ENCODE data around the gene NFIA.
"Not testable (repeated sequence)": the region's sequence is repeated elsewhere in the genome, so short reads cannot be mapped to it uniquely, and the experiment has no call there.

The NFIA gene

DNA sequence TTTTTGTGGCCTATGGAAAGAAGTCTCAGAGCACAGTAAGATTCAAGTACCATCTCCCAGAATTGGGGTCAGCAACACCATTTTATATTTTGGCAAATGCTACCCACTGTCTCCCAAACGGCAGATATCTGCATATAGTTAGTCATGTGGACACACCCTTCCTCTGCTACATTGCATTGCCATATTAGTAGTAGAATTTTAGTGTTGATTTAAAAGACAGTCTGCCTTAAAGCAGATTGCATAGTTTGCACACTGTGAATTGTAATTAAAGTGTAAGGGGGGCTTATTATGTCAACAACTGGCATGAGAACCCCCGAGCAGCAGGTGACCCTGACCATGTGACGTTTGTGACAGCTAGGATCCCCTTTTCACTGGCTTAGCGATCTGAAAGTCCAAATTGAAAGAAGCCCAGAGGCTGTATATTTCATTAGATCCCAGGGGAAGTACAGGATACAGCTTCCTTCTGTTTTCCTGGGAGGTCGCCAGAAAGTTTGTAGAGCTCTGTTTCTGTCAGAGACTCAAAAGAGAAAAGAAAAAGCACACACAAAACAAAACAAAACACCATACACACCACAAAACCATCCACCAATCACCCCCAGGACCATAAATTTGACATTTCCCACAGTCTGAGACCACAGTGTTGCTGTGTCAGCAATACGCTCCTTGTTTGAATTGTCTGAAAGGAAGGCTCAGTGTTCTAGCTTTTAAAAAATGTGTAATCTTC, 172.4 kb downstream of the NFIA start:
- no peak for DNase-seq

DNA sequence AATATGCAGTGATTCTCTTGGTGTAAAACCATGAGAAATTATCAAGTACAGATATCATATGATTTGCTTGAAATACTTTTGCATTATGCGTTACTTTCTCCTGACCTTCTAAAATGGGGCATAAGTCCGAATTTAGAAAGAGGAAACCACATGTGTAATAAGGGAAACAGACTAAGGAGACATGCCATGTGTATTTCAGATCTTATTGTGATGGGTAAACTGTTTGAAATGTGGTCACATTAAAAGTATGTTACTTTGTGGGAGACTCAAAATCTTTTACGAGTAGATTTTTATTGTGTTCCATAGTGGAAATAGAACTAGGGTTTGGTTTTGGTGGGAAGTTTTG, 173.0 kb downstream of the NFIA start:
- DNase-seq: no peak

DNA sequence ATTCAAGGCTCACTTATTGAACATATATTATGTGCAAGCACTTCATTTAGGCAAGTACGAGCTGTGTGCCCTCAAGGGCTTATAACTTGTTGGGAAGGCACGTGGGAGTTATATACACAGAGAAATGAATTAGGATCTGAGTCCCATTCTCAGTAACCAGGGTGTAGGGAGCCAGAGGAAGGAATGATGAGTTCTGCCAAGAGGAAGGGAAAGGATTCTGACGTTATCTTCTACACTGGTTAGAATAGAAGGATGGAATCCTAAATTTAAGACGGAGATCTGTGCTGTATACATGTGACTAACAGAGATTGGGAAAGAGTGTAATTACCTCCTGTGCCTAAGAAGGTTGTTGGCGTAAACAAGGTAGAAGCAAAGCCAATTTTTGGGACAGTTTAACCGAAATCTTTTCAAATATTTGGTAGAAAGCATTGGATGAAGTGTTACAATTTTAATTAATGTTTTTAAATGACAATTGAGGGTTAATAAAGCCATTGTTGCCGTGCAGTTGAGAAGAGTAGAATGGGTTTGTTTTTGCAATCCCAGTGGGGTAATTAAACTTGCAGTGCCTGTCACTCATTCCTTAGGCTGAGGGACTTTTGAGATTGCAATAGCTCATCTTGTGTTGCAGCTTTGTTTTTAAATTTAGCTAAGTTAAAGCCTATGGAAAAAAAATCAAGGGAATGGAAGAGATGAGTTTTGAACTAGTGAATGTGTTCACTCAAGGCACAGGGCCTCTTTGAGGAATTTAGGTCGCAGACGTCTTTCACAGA, 177.2 kb downstream of the NFIA start:
- DNase-seq: no peak

DNA sequence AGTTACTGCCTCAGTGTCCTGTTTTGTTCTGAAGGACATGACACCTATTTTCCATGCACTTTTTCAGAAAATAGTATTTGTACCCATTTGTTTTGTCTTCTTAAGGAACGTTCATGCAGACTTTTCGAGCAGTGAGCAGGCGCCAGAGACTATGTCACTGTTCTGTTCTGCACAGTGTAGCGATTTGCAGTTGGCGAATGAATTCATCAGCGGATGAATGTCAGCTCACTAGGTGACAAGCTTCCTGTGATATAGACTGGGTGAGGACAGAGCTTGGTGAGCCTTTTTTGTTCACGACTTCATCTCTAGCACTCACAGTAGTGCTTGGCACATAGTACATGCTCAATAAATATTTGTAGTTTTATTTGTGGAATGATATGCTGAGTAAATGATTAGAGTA, 177.8 kb downstream of the NFIA start:
- DNase-seq: no peak

DNA sequence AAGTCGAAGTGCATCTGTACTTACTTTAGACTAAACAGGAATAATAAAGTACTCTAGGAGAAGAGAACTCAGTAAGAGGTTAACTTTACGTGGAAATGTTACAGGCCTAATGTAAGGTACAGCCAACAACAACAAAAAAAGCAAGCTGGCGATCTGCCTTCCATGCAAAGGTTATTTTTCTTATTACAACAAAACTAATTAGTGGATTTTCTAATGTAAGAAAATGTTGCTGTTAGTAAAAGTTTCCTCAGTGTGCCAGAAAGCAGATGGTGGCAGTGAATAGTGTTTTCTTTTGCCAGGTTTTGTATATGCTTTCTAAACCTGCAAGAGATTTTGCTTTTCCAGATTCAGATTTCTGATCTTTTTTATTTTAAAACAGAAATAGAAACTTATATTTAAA, 179.2 kb downstream of the NFIA start:
- no peak for DNase-seq

DNA sequence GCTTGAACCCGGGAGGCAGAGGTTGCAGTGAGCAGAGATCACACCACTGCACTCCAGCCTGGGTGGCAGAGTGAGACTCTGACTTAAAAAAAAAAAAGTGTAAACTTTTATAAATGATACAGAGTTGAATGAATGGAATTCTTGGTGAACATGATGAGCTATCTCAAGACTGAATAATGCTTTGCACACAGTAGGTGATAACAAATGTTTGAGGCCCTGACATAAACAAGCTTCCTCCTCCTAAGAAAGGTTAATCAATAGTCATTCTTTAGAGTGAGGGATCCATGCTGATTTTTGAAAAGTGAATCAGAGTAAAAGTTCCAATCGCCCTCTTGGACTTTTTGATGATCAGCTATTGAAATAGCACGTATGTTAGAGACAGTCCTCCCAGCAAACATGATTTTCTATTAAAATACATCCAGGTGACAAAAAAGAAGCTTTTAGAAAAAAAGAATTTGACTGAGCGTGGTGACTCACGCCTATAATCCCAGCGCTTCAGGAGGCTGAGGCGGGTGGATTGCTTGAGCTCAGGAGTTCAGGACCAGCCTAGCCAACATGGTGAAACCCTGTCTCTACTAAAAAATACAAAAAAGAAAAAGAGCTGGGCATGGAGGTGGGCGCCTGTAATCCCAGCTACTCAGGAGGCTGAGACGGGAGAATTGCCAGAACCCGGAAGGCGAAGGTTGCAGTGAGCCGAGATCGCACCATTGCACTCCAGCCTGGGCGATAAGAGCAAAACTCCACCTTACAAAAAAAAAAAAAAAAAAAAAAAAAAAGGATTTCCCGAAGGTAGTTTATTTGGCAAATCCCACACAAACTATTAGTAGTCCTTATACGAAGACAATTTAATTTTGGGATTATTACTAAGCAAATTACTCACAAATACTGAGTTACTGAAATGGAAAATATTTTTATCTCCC, 181.8 kb downstream of the NFIA start:
- no peak for DNase-seq

DNA sequence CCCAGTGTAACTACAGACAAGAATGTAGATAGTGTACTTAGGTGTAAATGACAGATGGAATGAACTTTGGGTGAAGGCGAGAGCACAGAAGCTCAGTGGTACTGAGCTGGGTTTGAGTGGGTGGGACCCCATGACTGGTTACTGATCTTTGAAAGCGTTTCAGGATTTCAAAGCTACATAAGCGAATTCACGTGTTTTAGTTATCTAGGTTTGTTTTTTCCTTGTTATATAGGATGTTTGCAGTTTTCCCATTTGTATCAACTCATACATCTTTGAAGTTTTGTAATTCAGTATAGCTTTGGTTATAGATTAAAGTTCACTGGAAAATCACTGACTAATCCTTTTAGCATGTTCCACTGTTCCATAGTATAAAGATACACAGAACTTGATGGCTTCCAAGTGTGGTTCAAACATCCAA, 182.5 kb downstream of the NFIA start:
- no peak for DNase-seq

DNA sequence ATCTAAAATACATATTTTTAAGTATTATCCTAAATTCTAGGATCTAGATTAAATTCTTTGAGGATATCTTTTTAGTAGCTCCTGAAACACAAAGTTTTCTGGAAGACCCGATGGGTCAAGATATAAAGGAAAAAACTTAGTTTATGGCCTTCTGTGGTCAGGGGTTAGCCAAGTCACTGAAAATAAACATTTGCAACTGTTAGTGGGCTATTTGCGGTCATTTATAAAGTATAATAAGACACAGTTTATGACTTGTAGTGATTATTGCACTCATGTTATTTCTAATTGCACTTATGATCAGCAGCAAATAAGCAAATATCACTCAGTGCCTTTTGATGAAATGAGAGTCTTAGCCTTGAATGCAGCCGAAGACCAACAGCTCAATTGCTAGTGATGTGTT, 183.3 kb downstream of the NFIA start:
- DNase-seq: no peak

DNA sequence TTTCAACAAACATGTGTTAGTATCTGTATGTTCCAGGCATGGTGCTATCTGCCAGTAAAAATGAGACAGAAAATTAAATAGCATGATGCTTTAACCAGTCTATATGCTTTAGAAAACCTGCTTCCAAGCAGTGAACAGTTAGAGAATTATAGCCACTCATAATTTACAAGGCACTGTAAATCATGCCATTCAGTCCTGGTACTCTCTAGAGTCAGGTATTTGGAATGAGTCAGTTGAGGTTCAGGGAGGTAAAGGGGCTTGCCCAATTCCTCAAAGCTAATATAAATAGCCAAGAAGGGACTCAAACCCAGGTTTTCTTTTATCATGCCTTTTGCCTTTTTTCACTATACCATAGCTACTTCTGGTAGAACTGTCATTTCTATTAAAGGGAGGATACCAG, 184.4 kb downstream of the NFIA start:
- no peak for DNase-seq

DNA sequence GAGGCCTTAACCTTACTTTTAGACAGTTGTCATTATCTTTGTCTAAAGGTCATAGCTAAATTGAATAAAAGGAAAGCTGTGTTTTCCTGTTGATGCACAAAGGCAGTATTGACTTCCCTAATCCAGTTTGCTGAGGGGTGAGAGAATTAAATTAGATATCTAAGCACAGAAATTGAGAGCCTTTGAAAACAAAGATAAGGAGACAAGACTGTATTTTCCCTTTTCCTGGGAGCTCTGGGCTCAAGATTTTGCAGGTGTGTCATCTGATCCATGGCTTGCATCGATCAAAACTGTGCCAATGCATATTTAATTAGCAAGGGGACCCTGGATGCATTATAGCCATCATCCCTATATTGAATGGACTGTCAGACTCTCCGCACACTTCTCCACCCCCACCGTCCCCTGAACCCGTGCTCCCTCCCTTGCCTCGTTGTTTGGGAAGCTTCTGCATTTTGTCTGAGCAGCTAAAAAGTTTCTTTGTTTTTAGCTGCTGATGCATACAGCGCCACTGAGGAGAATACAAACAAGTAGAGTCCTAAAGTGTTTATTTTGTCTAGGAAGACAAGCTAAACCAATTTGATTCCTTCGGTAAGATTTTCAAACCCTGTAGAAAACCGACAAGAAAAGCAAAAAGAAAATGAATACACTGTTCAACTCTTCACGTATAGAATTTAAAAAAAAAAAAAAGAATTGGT, 186.3 kb downstream of the NFIA start:
- no peak for DNase-seq

DNA sequence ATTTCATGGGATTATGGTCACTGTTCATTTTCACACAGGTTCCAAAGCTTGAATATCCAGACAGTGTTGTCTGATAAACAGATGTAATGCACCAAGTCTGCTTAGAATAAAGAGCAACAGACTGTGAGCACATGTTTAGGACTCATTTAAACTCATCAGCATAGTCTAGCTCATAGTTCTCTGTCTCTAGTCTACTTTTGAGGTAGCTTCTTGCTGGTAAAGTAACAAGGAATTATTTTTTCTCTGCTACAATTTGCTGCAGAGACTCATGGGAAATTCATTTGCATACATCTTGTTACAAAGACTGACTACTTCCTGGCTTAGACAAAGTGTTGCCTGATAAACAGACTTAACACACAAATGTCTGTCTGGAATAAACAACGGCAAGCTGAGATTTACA, 187.2 kb downstream of the NFIA start:
- DNase-seq: no peak

DNA sequence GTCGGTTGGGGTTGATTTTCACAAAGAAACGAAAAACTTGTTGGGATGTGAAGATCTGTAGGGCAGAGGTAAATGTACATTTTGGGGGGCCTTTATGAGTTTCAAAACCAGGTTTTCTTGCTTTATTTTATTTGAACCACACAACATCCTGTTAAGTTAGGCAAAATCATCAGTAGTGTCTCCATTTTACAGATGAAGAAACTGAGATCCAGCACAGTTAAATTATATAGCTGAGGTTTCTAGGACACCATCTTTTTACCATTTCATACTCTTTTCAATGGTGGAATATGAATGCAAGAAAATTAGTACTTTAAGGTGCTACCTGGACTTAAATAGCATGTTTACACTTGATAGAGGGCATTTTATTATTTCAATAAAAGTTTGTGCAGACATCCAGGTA, 187.7 kb downstream of the NFIA start:
- no peak for DNase-seq

DNA sequence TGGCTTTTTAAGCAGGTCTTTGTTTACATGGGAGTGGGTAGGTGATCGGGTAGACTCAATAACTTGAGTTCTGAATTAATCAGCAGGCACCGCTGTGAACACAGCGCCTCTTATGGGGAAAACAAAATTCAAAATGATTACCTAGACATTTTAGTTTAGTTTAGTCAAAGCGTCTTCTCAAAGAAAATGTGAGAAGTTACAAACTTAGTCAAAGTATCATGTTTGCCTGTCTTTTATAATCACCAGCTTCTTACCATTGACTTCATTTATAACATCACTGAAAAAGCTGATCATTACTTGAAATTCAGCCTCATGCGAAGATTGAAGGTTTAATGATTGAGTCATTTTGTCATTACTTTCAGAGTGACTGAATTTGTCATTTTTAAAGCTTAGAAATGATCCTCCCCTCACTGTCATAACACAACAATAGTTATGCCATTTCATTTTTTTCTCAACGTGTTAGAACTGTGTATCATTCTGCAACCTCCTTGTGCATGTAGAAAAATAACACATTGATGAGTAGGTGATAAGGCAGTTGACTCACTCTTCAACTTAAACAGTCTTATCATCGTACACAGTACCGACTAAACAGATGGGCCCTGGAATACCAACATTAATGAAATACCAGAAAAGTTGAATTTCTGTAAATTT, 188.5 kb downstream of the NFIA start:
- no peak for DNase-seq

DNA sequence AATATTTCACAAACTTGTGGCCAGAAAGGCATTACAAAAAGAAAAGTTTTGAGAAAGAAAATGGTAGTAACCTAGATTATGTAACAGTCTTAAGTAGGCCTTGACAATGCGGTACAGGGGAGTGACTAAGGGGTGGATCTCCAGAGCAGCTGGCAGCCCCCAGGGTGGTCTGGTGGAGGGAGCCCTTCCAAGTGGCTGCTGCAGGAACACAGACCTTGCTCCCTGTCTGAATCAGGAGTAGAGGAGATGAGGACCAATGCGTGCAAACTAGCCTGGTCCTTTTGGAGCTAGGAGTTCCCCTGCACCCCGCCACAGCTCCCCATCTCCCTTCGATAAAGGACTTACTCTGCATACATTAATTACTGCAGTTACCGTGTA, 189.0 kb downstream of the NFIA start:
- no peak for DNase-seq

DNA sequence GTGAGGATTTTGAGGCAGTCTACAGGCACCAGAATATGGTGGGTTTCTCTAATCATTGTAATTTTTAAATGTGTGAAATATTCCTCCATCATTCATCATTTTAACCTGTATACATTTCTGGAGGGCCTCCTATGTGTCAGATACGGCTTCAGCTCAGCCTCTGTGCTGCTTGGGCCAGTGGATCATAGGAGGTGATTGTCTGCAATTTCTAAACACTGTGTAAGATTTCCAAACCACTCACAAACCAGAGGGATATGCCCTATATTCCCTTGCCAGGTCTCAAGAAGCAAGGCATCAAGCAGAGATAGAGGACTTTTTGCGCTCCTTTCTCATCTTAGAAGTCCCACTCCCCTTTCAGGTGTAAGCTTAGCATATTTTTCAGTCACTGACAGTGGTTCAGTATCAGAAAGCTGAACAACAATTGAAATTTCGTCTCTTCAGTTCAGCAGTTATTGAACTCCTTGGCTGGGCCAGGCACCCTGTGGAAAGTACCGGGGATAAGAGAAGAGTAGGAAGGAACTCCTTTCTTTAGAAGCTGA, 190.9 kb downstream of the NFIA start:
- no peak for DNase-seq

DNA sequence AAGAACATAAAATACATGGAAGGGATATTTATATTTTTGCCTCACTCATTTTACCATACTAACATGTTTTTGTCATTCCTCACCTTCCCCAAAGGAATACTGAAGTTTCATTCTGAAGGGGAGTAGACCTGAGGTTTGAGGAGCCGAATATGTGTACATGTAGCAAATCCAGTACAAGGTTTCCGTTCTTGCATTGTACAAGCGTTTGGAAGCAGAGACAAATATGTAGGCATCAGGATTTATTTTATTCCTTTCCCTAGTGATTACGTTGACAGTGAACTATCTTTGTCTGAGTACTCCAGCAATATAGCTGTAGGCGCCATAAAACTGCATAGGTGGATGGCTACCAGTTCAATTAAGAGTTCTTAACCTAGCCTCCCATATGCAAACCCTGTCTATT, 191.5 kb downstream of the NFIA start:
- DNase-seq: no peak

DNA sequence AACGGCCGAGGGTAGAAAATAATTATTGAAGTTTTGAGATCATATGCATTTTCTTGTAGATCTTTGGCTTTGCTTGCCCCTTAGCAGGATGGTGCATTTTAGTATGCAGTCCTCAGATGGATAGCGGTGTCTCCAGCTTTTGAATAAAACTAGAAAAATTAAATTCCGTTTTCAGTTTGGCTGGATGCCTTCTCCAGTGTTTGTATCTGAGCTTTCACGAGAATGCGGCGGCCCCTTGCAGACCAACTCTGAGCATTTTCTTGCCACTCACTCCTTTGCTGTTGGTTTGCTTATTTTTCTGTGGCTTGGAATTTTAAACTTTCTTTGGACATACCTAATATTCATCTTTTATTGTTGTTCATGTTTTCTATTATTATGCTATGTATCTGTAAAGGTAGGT, 192.6 kb downstream of the NFIA start:
- DNase-seq: no peak

DNA sequence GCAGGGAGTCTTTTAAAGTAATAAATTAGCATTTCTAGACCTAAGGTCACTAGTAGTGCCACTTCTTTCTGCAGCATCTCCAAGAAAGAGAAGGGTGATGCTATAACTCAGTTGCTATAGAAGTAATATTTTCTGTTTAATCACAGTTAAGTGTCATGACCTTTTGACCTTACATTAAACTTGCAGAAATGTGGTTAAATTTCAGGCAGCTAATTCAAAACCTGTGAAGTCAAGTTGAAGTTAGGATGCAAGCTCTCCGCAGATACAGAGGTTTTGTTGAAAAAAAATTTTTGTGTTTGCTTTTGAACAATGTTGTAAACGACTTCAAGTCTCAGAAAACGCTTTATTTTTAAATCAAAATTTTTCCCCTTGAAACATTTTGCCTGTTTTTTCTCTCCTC, 193.9 kb downstream of the NFIA start:
- no peak for DNase-seq

DNA sequence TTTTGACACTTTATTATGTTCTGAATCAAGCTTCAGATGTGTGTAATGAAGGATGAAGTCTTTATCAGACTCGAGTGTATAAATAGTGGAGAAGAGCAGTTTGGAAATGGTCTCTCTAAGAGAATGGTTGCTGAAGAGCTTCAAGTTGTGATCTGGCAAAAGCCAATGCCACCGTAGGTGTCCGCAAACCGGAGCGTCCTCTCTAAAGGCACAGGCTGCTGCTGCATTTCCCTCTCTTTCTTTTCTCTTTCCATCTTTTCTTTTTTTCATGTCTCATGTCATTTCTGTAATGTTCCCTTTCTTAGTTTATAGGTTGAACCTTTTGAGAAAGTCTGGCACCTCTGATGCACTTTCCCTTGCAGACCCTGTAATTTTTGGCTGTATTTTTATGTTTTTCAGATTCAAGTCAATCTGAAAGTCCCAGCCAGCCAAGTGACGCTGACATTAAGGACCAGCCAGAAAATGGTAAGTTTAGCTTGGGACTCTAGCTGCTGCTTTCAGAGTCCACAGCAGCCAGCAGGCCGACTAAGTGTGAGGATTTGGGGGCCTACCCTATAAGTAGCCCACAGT, 194.8 kb downstream of the NFIA start:
- DNase-seq: no peak

DNA sequence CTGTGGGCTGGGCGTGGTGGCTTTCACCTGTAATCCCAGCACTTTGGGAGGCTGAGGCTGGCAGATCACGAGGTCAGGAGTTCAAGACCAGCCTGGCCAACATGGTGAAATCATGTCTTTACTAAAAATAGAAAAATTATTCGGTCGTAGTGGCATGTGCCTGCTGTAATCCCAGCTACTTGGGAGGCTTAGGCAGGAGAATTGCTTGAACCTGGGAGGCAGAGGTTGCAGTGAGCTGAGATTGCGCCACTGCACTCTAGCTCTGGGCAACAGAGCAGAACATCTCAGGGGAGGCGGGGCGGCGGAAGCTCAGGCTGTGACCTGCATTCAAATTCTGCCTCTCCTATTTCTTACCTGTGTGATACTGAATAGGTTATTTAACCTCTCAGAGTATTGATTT, 196.1 kb downstream of the NFIA start:
- DNase-seq: not testable (repeated sequence)

DNA sequence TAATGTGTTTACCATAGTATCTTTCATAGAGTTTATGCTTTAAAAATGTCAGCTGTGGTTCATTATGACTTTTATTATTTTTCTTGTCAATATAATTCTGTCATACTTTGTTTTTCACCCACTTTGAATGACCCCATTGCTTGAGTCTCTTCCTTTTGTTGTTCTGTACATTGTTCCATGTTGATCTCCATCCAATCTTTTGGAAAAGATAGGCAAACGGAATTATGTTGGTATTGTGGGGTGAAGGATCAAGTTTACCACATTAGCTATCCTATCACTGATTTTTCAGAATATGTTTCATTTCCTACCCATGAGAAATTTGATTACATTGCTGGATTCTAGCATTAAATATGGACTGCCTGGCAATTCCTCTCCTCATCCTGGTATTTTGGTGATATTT, 196.6 kb downstream of the NFIA start:
- no peak for DNase-seq

DNA sequence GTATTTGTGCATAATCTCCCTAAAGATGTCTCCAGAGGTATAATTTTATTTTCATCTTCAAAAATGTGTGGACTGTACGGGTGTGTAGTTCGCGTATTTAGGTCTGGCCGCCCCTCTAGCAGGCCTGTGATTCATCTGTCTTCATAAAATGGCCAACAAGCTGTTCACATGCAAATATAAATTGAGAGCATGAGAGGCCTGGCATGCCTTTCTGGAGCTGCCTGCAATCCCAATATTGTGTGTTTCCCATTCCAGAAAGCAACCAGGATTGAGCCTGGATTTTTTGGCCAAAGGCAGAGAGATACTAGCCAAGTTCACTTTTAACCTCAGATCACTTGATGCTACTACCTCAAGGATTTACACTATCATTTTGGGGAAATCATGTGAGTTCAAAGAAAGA, 197.2 kb downstream of the NFIA start:
- no peak for DNase-seq

Data from NCI-H146 (cell line).